ENCODE results near the gene INO80. TPM values are rescaled to one million over a fixed set of nuclear protein-coding genes. Genes with fewer than 3 reads are reported as not detected.

Gene INO80
- total RNA-seq, 2 experiments from 2014 or later: 31.7 to 35.1 TPM

DNA sequence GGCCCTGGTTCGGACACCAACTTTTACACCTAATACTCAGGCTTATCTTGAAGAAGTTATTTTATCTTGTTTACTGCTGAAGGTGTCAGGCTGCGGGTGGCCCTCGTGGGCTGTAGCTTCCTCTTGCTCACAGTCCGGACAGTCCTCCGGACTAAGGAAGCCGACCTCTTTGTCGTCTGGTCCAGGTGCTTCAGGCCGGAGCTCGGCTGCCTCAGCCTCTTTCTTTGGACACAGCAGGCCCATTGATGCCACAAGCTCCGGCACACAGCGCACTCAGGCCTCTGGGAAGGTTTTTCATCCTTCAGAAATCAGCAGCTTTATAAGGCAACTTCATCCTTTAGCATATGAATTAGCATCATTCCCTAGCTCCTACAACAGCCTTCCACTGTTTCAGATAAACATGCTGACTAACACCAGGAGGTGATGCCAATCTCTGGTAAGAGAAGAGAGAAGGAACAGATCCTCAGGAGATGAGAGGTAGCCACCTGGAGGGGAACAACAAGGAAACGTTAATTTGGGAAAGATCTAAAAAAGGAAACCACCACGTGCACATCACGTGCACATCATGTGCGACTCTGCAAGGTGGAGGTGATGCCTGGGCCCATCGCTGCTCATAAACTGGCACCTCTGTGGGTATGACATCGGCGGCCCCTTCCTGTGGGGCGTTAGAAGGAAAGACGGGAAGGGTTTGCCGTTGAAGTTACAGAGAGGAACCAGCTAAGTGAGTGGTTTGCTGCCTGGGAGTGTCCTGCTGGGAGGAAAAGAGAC is 167.2 kb downstream of the INO80 start:
- no peaks in the 10 kb centered on the region for H3K9me3 ChIP-seq (ENCODE audit: low read length)
- TF ChIP-seq, protein P1, sequence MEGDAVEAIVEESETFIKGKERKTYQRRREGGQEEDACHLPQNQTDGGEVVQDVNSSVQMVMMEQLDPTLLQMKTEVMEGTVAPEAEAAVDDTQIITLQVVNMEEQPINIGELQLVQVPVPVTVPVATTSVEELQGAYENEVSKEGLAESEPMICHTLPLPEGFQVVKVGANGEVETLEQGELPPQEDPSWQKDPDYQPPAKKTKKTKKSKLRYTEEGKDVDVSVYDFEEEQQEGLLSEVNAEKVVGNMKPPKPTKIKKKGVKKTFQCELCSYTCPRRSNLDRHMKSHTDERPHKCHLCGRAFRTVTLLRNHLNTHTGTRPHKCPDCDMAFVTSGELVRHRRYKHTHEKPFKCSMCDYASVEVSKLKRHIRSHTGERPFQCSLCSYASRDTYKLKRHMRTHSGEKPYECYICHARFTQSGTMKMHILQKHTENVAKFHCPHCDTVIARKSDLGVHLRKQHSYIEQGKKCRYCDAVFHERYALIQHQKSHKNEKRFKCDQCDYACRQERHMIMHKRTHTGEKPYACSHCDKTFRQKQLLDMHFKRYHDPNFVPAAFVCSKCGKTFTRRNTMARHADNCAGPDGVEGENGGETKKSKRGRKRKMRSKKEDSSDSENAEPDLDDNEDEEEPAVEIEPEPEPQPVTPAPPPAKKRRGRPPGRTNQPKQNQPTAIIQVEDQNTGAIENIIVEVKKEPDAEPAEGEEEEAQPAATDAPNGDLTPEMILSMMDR (conservative IDR thresholded peaks at IDR 0.05; ENCODE audit: low read length): no peak
- TF ChIP-seq EZH2phosphoT487 (IDR thresholded peaks at IDR 0.05; ENCODE audit: borderline replicate concordance, low read depth, low read length): no peak
- no peak overlapping the region for H3K4me3 ChIP-seq (ENCODE audit: low read depth, low read length, poor library complexity, severe bottlenecking)
- BruUV-seq (replicated peaks): no TSS peak
- peaks cover 16% of the 10 kb centered on the region for H3K4me1 ChIP-seq (ENCODE audit: insufficient read depth, low read length, poor library complexity, severe bottlenecking)
- ChIA-PET POLR2A (no interaction called here), CTCF (ENCODE audit: unreplicated experiment) (interaction anchor here (0.9 kb wide), 1 partner anchor 8 kb away, joined by 3 read pairs; no protein-coding TSS in a partner anchor)
- DNase-seq (ENCODE audit: low spot score): no peak
- H4K20me1 ChIP-seq (ENCODE audit: insufficient read depth, low read length): no peaks in the 10 kb centered on the region
- no peak overlapping the region for H3K4me2 ChIP-seq (ENCODE audit: low read length)
- peaks cover 3% of the 10 kb centered on the region; the same call in 1 of the 2 replicates for H3K79me2 ChIP-seq (ENCODE audit: insufficient read depth, low read depth, low read length)
- H3K36me3 ChIP-seq (ENCODE audit: insufficient read depth, low read length): no peaks in the 10 kb centered on the region
- no peak overlapping the region for H3K27ac ChIP-seq (ENCODE audit: low read depth, low read length, poor library complexity, severe bottlenecking)
- H2AFZ ChIP-seq (ENCODE audit: low read length): no peak overlapping the region
- H3K9me2 ChIP-seq (ENCODE audit: insufficient read depth, low read length): no peaks in the 10 kb centered on the region
- intact Hi-C loops (cut with micrococcal nuclease; ENCODE audit: unreplicated experiment): no loop called here

DNA sequence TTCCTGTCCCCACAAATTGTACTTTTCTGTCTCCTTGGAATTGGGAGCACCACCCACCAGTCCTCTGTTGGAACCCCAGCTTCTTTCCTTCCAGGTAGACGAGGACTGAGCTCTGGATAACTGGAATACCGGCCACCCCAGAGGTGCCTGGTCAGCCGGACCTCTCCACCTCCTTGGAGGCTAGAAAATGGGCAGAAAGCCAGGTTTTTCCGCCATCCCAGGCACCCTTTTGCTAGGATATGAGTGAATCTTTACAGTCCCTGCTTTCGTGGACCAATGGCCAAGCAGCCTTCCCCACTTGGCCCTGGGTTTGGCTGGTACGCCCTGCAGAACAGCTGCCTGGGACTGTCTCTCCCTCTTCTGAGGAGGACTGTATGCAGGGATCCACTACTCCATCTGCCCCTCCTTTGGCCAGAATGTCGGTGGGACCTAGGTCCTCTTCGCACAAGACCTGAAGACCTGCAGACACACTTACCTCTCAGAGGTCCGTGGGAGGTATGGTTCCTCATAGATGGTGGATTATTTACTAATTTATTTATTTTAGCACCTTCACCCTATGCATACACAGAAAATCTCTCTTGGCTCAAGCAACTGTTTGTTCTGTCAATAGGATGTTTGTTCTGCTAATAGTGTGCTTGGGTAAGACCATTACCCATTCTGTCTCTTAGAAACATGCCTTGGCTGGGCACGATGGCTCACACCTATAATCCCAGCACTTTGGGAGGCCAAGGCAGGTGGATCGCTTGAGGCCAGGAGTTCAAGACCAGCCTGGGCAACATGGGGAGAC is 171.4 kb downstream of the INO80 start:
- intact Hi-C loops (cut with micrococcal nuclease; ENCODE audit: unreplicated experiment): no loop called here
- BruUV-seq (replicated peaks): no TSS peak
- Histone ChIP-seq H4K20me1 (ENCODE audit: insufficient read depth, low read length) (no peaks in the 10 kb centered on the region), H2AFZ (ENCODE audit: low read length) (no peak overlapping the region), H3K27ac (ENCODE audit: low read depth, low read length, poor library complexity, severe bottlenecking) (no peak overlapping the region), H3K9me2 (ENCODE audit: insufficient read depth, low read length) (no peaks in the 10 kb centered on the region), H3K4me1 (ENCODE audit: insufficient read depth, low read length, poor library complexity, severe bottlenecking) (peaks cover 36% of the 10 kb centered on the region), H3K9me3 (ENCODE audit: low read length) (no peaks in the 10 kb centered on the region), H3K79me2 (ENCODE audit: insufficient read depth, low read depth, low read length) (no peaks in the 10 kb centered on the region), H3K4me2 (ENCODE audit: low read length) (no peak overlapping the region), H3K36me3 (ENCODE audit: insufficient read depth, low read length) (no peaks in the 10 kb centered on the region), H3K4me3 (ENCODE audit: low read depth, low read length, poor library complexity, severe bottlenecking) (no peak overlapping the region)
- CTCF ChIA-PET (ENCODE audit: unreplicated experiment): no interaction called here
- no peak for DNase-seq (ENCODE audit: low spot score)
- TF ChIP-seq, protein P1 (conservative IDR thresholded peaks at IDR 0.05; ENCODE audit: low read length): no peak
- TF ChIP-seq EZH2phosphoT487 (IDR thresholded peaks at IDR 0.05; ENCODE audit: borderline replicate concordance, low read depth, low read length): no peak
- POLR2A ChIA-PET: no interaction called here

Measured in OCI-LY7 (cell line).